Vagina (tissue), 2 donors: Measurements from ENCODE around the gene GALNT9.

ENCODE experiments used
- CTCF ChIP-seq, 3 experiments: fragments of 450-650 bp in 2 of 3; fragments of 200-600 bp in 1 of 3; sonication (generic) in 1 of 3; IDR thresholded peaks; one replicate each; pipeline ENCODE4 v1.5.1; 2017 to 2019; ENCODE audit warnings: antibody characterized with exemption in 3 of 3, mild to moderate bottlenecking in 2 of 3, moderate library complexity in 2 of 3
- POLR2A ChIP-seq, 2 donors: fragments of 450-650 bp; IDR thresholded peaks; one replicate each; pipeline ENCODE4 v1.6.1; 2017; ENCODE audit warnings: antibody characterized with exemption in 2 of 2, mild to moderate bottlenecking in 2 of 2, moderate library complexity in 2 of 2

GRCh38 chr12:132279184-132279889 lies 50.1 kb downstream of the GALNT9 start:
- TF ChIP-seq POLR2A (IDR thresholded peaks at IDR 0.05), result no peak
- TF ChIP-seq CTCF (IDR thresholded peaks at IDR 0.05), result no peak
